SK-N-MC (cell line): ENCODE data around the gene ADIPOR2.

Experiments used
- EZH2 ChIP-seq: fragments of 200-600 bp; sonication (generic); IDR thresholded peaks from one replicate; pipeline ENCODE4 v1.6.1; 2017; ENCODE audit warnings: antibody characterized with exemption
- FOXP2 ChIP-seq: optimal IDR thresholded peaks from 2 replicates; pipeline ENCODE3; 2011; ENCODE audit warnings: mild to moderate bottlenecking, moderate library complexity; ENCODE audit not compliant: insufficient read depth; ENCODE audit errors: extremely low read length, control extremely low read depth
- POLR2AphosphoS5 ChIP-seq: IDR thresholded peaks from 2 replicates; pipeline ENCODE4 v1.6.1; 2012; ENCODE audit warnings: mild to moderate bottlenecking, low read depth, low read length, borderline replicate concordance

DNA sequence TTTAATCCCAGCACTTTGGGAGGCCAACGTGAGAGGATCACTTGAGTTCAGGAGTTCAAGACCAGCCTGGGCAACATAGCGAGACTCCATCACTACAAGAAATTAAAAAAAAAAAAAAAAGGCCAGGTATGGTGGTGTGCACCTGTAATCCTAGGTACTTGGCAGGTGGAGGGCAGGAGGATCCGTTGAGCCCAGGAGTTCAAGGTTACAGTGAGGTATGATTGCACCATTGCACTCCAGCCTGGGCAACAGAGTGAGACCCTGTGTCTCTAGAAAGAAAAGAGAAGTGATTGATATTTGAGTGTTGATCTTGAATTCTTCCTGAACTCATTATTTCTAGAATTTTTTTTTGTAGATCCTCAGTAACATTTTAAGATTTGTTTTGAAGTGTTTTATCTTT is 59.4 kb downstream of the ADIPOR2 start:
- TF ChIP-seq EZH2: no peak
- no peak for TF ChIP-seq POLR2AphosphoS5
- no peak for TF ChIP-seq FOXP2
